Breast epithelium (tissue), 4 donors: ENCODE data around the gene HOTAIR. TPM values are rescaled to one million over a fixed set of nuclear protein-coding genes. Genes with fewer than 3 reads are reported as not detected.

Source experiments
- DNase-seq, 2 donors: peaks; one replicate each; pipeline ENCODE4 v3.0.0-alpha.2; 2019; ENCODE audit warnings: low spot score in 2 of 2
- H3K27ac ChIP-seq, 2 donors: fragments of 200-600 bp; sonication (generic) in 1 of 2; one replicate each; pipeline ENCODE4 v1.5.1; 2016 to 2019; ENCODE audit warnings: mild to moderate bottlenecking in 1 of 2
- H3K27me3 ChIP-seq, 2 donors: fragments of 200-600 bp; sonication (generic) in 1 of 2; one replicate each; pipeline versions ENCODE4 v1.5.1 to v1.6.0; 2017 to 2019; ENCODE audit warnings: control low read depth in 1 of 2, mild to moderate bottlenecking in 1 of 2
- H3K36me3 ChIP-seq: fragments of 200-600 bp; one replicate; pipeline ENCODE4 v1.5.1; 2019
- H3K4me1 ChIP-seq, 2 donors: fragments of 200-600 bp; sonication (generic); one replicate each; pipeline ENCODE4 v1.5.1; 2016 to 2019; ENCODE audit warnings: control low read depth in 1 of 2
- H3K4me3 ChIP-seq, 3 donors: fragments of 200-600 bp; sonication (generic); 1 replicate in 2 of 3; 2 replicates in 1 of 3; pipeline ENCODE4 v1.5.1; 2016 to 2019; ENCODE audit warnings: mild to moderate bottlenecking in 3 of 3, moderate library complexity in 2 of 3
- H3K9me3 ChIP-seq, 2 donors: fragments of 200-600 bp; sonication (generic) in 1 of 2; one replicate each; pipeline ENCODE4 v1.5.1; 2016 to 2019; ENCODE audit warnings: control low read depth in 1 of 2
- CTCF ChIP-seq, 3 donors: fragments of 450-650 bp; IDR thresholded peaks; one replicate each; pipeline ENCODE4 v1.5.1; 2016 to 2017; ENCODE audit warnings: antibody characterized with exemption in 3 of 3, mild to moderate bottlenecking in 3 of 3, moderate library complexity in 3 of 3
- POLR2A ChIP-seq: fragments of 450-650 bp; IDR thresholded peaks from one replicate; pipeline ENCODE4 v1.6.1; 2016; ENCODE audit warnings: antibody characterized with exemption, mild to moderate bottlenecking, moderate library complexity
- POLR2AphosphoS5 ChIP-seq, 3 donors: sonication (generic); formaldehyde crosslinking; IDR thresholded peaks; one replicate each; pipeline ENCODE4 v1.6.1; 2017; ENCODE audit warnings: antibody characterized with exemption in 3 of 3
- intact Hi-C: fragments of 100-400 bp; cut with DNase I; formaldehyde crosslinking; loops from one replicate; pipeline ENCODE4 v1.15.1; 2023; ENCODE audit warnings: low total_unique reads
- total RNA-seq, 3 donors: library from RNA; depleted of rRNA; stranded (reverse); fragments of >200 nt; gene quantifications; one replicate each; pipeline ENCODE4 v1.1.0, GENCODE V29; 2016

Gene HOTAIR
- total RNA-seq, 3 donors from 2014 or later: 0.73 to 1.3 TPM; not detected in 1

GRCh38 chr12:53983568-53983949 is 8.8 kb upstream of the HOTAIR start:
- TF ChIP-seq CTCF (IDR thresholded peaks at IDR 0.05): no peak
- no peak for TF ChIP-seq POLR2A
- no peak for TF ChIP-seq POLR2AphosphoS5 (IDR thresholded peaks at IDR 0.05)
- Histone ChIP-seq H3K36me3 (no peaks in the 10 kb centered on the region), H3K27ac (no peak overlapping the region), H3K4me3 (no peak overlapping the region), H3K27me3 (peaks cover 4 to 87% of the 10 kb centered on the region in 2 donors), H3K4me1 (peaks cover 0 to 8% of the 10 kb centered on the region in 2 donors), H3K9me3 (no peaks in the 10 kb centered on the region)
- intact Hi-C loops: no loop called here
- no peak for DNase-seq

- H3K4me1 ChIP-seq: peaks cover 0 to 8% of the 10 kb centered on the region in 2 donors
- peaks cover 4 to 86% of the 10 kb centered on the region in 2 donors for H3K27me3 ChIP-seq
- no peaks in the 10 kb centered on the region for H3K36me3 ChIP-seq
- H3K27ac ChIP-seq: no peak overlapping the region
- TF ChIP-seq CTCF (IDR thresholded peaks at IDR 0.05): no peak
- TF ChIP-seq POLR2A: no peak
- no peak for TF ChIP-seq POLR2AphosphoS5 (IDR thresholded peaks at IDR 0.05)
- DNase-seq: no peak
- intact Hi-C loops: no loop called here
- H3K4me3 ChIP-seq: no peak overlapping the region
- no peaks in the 10 kb centered on the region for H3K9me3 ChIP-seq
These were observed 8.2 kb upstream of the HOTAIR start for GRCh38 chr12:53982648-53983567.

GRCh38 chr12:53981634-53982565 is 7.1 kb upstream of the HOTAIR start:
- peaks cover 4 to 86% of the 10 kb centered on the region in 2 donors for H3K27me3 ChIP-seq
- no peak for DNase-seq
- TF ChIP-seq CTCF (IDR thresholded peaks at IDR 0.05): no peak
- TF ChIP-seq POLR2AphosphoS5 (IDR thresholded peaks at IDR 0.05): no peak
- no peak for TF ChIP-seq POLR2A
- peaks cover 0 to 8% of the 10 kb centered on the region in 2 donors for H3K4me1 ChIP-seq
- intact Hi-C loops: no loop called here
- H3K27ac ChIP-seq: no peak overlapping the region
- H3K36me3 ChIP-seq: no peaks in the 10 kb centered on the region
- H3K4me3 ChIP-seq: no peak overlapping the region
- no peaks in the 10 kb centered on the region for H3K9me3 ChIP-seq

GRCh38 chr12:53980802-53981496 is 6.2 kb upstream of the HOTAIR start:
- no peak overlapping the region for H3K27ac ChIP-seq
- H3K9me3 ChIP-seq: no peaks in the 10 kb centered on the region
- DNase-seq: no peak
- peaks cover 3 to 86% of the 10 kb centered on the region in 2 donors for H3K27me3 ChIP-seq
- peaks cover 0 to 8% of the 10 kb centered on the region in 2 donors for H3K4me1 ChIP-seq
- TF ChIP-seq POLR2AphosphoS5 (IDR thresholded peaks at IDR 0.05) (no peak), CTCF (IDR thresholded peaks at IDR 0.05) (no peak), POLR2A (no peak)
- intact Hi-C loops: no loop called here
- no peaks in the 10 kb centered on the region for H3K36me3 ChIP-seq
- H3K4me3 ChIP-seq: no peak overlapping the region
